Liver (tissue), 3 donors: ENCODE measurements around the gene CTBP1.

Experiments
- CTCF ChIP-seq: fragments of 150-350 bp; IDR thresholded peaks from 2 replicates; pipeline ENCODE4 v1.5.1; 2017; ENCODE audit warnings: improper control_type of control experiment, low read depth, low read length; ENCODE audit not compliant: missing input control
- GABPA ChIP-seq, 2 donors: IDR thresholded peaks in 1 of 2; conservative IDR thresholded peaks in 1 of 2; 2 replicates each; pipeline ENCODE4 v1.6.1; 2016; ENCODE audit warnings: antibody characterized with exemption in 2 of 2, mild to moderate bottlenecking in 1 of 2, moderate library complexity in 1 of 2
- JUND ChIP-seq, 2 donors: IDR thresholded peaks; 2 replicates each; pipeline ENCODE4 v1.6.1; 2016; ENCODE audit warnings: antibody characterized with exemption in 2 of 2
- MAX ChIP-seq: IDR thresholded peaks from 2 replicates; pipeline ENCODE4 v1.6.1; 2016; ENCODE audit warnings: antibody characterized with exemption
- SP1 ChIP-seq: IDR thresholded peaks from 2 replicates; pipeline ENCODE4 v1.6.1; 2018; ENCODE audit warnings: antibody characterized with exemption, mild to moderate bottlenecking
- TAF1 ChIP-seq: conservative IDR thresholded peaks from 2 replicates; pipeline ENCODE4 v1.6.1; 2016; ENCODE audit warnings: antibody characterized with exemption, mild to moderate bottlenecking
- YY1 ChIP-seq: IDR thresholded peaks from 2 replicates; pipeline ENCODE4 v1.6.1; 2016; ENCODE audit warnings: antibody characterized with exemption, mild to moderate bottlenecking
- donor health status: healthy.
- donor health status: healthy.

GRCh38 chr4:1246901-1247863 lies 1.7 kb downstream of the CTBP1 start:
- no peak for TF ChIP-seq JUND (IDR thresholded peaks at IDR 0.05)
- TF ChIP-seq YY1 = no peak
- no peak for TF ChIP-seq SP1
- TF ChIP-seq CTCF = no peak
- TF ChIP-seq TAF1 = no peak
- TF ChIP-seq GABPA (IDR thresholded peaks at IDR 0.05 in 1 of 2, conservative IDR thresholded peaks at IDR 0.05 in 1 of 2) = no peak
- no peak for TF ChIP-seq MAX
